Vagina (tissue), 2 donors: ENCODE data around the gene KCNK5. TPM values are rescaled to one million over a fixed set of nuclear protein-coding genes. Genes with fewer than 3 reads are reported as not detected.

Experiments used
- DNase-seq, 2 donors: peaks; one replicate each; pipeline ENCODE4 v3.0.0-alpha.2; 2017; ENCODE audit errors: extremely low spot score in 2 of 2
- H3K27ac ChIP-seq: fragments of 200-600 bp; sonication (generic); one replicate; pipeline ENCODE4 v1.5.1; 2019
- H3K27me3 ChIP-seq: fragments of 200-600 bp; sonication (generic); one replicate; pipeline ENCODE4 v1.5.1; 2019
- H3K36me3 ChIP-seq, 2 donors: fragments of 200-600 bp; sonication (generic); one replicate each; pipeline ENCODE4 v1.5.1; 2017 to 2019
- H3K4me1 ChIP-seq: fragments of 200-600 bp; sonication (generic); one replicate; pipeline ENCODE4 v1.5.1; 2019
- H3K4me3 ChIP-seq, 2 donors: fragments of 200-600 bp; sonication (generic); 1 replicate in 1 of 2; 2 replicates in 1 of 2; pipeline ENCODE4 v1.5.1; 2016 to 2019
- H3K9me3 ChIP-seq: fragments of 200-600 bp; sonication (generic); one replicate; pipeline ENCODE4 v1.5.1; 2019
- POLR2A ChIP-seq, 2 donors: fragments of 450-650 bp; IDR thresholded peaks; one replicate each; pipeline ENCODE4 v1.6.1; 2017; ENCODE audit warnings: antibody characterized with exemption in 2 of 2, mild to moderate bottlenecking in 2 of 2, moderate library complexity in 2 of 2
- POLR2AphosphoS5 ChIP-seq, 2 donors: sonication (generic); formaldehyde crosslinking; IDR thresholded peaks; one replicate each; pipeline ENCODE4 v1.9.0; 2017; ENCODE audit warnings: antibody characterized with exemption in 2 of 2, mild to moderate bottlenecking in 2 of 2, low read depth in 1 of 2; ENCODE audit not compliant: insufficient read depth in 1 of 2
- intact Hi-C: fragments of 100-400 bp; cut with DNase I; formaldehyde crosslinking; loops from one replicate; pipeline ENCODE4 v1.15.1; 2023
- total RNA-seq: library from RNA; depleted of rRNA; stranded (reverse); fragments of >200 nt; gene quantifications from one replicate; pipeline ENCODE4 v1.2.3, GENCODE V29; 2016
- TF ChIP-seq, protein P1 (sequence below), 3 experiments: fragments of 450-650 bp in 2 of 3; fragments of 200-600 bp in 1 of 3; sonication (generic) in 1 of 3; IDR thresholded peaks; one replicate each; pipeline ENCODE4 v1.5.1; 2017 to 2019; ENCODE audit warnings: antibody characterized with exemption in 3 of 3, mild to moderate bottlenecking in 2 of 3, moderate library complexity in 2 of 3

The KCNK5 gene
- total RNA-seq, 1 donor from 2014 or later = 16.7 TPM

DNA sequence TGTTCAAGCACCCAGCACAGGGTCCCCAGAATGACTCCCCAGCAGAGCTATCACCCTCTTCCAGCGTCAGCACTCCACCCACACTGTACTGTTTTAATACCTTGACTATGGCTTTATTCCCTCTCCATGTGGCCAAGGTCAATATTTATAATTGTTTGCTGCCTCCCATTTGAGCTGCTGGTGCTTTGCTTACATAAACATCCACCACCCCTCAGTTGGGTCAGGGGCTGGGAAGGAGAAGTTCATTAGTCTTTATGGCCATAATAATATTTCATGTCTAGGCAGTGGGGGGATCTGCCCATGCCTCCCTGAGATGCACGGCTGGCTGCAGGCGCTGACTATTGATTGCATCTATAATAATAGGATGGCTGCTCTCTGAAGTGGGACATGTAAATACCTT lies 72.5 kb downstream of the KCNK5 start:
- Histone ChIP-seq H3K9me3 (no peaks in the 10 kb centered on the region), H3K36me3 (no peaks in the 10 kb centered on the region), H3K27ac (no peak overlapping the region), H3K4me1 (no peaks in the 10 kb centered on the region), H3K27me3 (no peaks in the 10 kb centered on the region), H3K4me3 (no peak overlapping the region)
- intact Hi-C loops = no loop called here
- TF ChIP-seq POLR2AphosphoS5 (IDR thresholded peaks at IDR 0.05; ENCODE audit: insufficient read depth in 1 of 2, low read depth in 1 of 2) (no peak), POLR2A (IDR thresholded peaks at IDR 0.05) (no peak)
- TF ChIP-seq, protein P1, sequence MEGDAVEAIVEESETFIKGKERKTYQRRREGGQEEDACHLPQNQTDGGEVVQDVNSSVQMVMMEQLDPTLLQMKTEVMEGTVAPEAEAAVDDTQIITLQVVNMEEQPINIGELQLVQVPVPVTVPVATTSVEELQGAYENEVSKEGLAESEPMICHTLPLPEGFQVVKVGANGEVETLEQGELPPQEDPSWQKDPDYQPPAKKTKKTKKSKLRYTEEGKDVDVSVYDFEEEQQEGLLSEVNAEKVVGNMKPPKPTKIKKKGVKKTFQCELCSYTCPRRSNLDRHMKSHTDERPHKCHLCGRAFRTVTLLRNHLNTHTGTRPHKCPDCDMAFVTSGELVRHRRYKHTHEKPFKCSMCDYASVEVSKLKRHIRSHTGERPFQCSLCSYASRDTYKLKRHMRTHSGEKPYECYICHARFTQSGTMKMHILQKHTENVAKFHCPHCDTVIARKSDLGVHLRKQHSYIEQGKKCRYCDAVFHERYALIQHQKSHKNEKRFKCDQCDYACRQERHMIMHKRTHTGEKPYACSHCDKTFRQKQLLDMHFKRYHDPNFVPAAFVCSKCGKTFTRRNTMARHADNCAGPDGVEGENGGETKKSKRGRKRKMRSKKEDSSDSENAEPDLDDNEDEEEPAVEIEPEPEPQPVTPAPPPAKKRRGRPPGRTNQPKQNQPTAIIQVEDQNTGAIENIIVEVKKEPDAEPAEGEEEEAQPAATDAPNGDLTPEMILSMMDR (IDR thresholded peaks at IDR 0.05) = no peak
- no peak for DNase-seq

DNA sequence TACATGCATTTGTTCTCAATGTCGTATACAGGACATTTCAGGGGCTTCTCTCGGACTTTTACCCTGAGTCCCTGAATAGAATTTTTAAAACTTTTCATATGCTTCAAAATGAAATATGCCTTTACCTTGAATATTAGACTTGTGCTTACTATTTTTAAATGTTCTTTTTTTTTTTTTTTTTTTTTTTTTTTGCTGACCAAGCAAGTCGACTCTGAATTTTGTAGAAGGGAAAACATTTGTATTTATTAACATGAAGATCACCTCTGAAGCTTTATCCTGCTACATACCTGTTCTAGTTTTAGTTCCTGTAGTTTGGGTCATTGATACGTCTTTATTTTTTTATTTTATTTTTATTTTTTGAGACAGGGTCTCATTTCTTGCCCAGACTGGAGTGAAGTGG lies 74.6 kb downstream of the KCNK5 start:
- Histone ChIP-seq H3K36me3 (no peaks in the 10 kb centered on the region), H3K27ac (no peak overlapping the region), H3K4me3 (no peak overlapping the region), H3K4me1 (no peaks in the 10 kb centered on the region), H3K9me3 (no peaks in the 10 kb centered on the region), H3K27me3 (no peaks in the 10 kb centered on the region)
- TF ChIP-seq POLR2A (IDR thresholded peaks at IDR 0.05) (no peak), POLR2AphosphoS5 (IDR thresholded peaks at IDR 0.05; ENCODE audit: insufficient read depth in 1 of 2, low read depth in 1 of 2) (no peak)
- TF ChIP-seq, protein P1 (IDR thresholded peaks at IDR 0.05) = no peak
- intact Hi-C loops = no loop called here
- no peak for DNase-seq

DNA sequence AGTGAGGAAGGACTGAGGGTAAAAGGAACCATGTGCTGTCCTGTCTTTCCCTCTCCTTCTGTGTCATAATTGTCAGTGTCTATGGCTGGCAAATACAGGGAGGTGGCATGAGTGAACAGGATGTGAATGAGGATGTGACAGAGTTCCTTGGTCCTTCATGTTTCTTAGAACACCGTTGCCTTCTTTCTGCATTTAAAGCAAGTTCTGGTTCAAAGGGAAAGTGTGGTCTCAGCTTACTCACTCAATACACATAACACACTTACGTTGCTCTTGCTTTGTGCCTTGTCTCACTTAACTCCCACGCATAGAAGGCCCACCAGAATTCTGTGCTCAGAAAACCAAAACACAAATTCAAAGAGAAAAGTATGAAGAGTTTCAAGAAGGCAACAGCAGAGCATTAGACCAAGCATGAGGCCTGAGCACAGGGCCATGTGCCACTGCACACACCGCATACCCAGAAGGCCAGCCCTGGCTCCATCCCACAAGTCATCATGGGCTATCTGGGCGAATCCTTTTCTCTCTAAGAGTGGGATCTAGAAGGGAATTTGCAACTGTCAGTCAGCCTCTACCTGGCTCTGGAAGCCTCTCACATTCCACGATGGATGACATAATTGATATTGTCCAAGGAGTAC lies 75.4 kb downstream of the KCNK5 start:
- Histone ChIP-seq H3K27me3 (no peaks in the 10 kb centered on the region), H3K36me3 (no peaks in the 10 kb centered on the region), H3K27ac (no peak overlapping the region), H3K4me1 (no peaks in the 10 kb centered on the region), H3K9me3 (no peaks in the 10 kb centered on the region), H3K4me3 (no peak overlapping the region)
- intact Hi-C loops = no loop called here
- TF ChIP-seq, protein P1 (IDR thresholded peaks at IDR 0.05) = no peak
- TF ChIP-seq POLR2A (IDR thresholded peaks at IDR 0.05) (no peak), POLR2AphosphoS5 (IDR thresholded peaks at IDR 0.05; ENCODE audit: insufficient read depth in 1 of 2, low read depth in 1 of 2) (no peak)
- DNase-seq = no peak

DNA sequence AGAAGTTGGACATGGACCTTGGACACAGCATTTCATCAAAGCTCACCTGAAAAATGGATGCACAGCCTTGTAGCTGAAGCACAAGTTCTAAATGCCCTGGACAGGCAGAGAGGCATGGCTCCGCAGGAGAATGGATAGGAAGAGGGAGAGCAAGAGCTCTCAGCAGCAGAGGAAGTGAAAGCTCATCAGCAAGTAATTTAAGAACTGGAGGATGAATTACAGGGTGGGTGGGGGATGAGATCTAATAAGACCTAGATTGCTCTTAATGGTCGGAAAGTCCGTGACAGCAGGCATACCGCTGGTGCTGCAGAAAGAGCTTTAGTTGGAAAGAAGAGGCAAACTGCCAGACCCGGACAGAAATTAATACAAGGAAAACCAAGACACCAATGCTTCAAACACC lies 77.0 kb downstream of the KCNK5 start:
- DNase-seq = no peak
- H3K27me3 ChIP-seq = no peaks in the 10 kb centered on the region

DNA sequence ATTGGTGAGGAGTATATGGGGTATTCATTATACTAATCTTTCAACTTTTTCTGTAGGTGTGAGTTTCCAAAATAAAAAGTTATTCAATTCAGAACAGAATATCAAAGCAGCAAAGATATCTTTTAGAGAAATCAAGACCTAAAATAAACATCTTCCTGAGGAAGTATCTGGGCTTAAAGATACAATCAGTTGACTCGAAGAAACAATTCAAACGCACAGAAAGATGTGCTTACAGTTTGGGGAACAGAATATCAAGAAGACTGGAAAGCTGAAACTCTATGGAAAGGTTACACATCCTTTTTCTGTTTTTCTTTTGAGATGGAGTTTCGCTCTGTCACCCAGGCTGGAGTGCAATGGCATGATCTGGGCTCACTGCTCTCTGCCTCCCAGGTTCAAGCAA lies 78.1 kb downstream of the KCNK5 start:
- H3K36me3 ChIP-seq = no peaks in the 10 kb centered on the region
- H3K27ac ChIP-seq = no peak overlapping the region
- H3K4me3 ChIP-seq = no peak overlapping the region
- TF ChIP-seq POLR2A (IDR thresholded peaks at IDR 0.05) (no peak), POLR2AphosphoS5 (IDR thresholded peaks at IDR 0.05; ENCODE audit: insufficient read depth in 1 of 2, low read depth in 1 of 2) (no peak)
- TF ChIP-seq, protein P1 (IDR thresholded peaks at IDR 0.05) = no peak
- DNase-seq = no peak
- H3K27me3 ChIP-seq = no peaks in the 10 kb centered on the region
- intact Hi-C loops = no loop called here
- H3K4me1 ChIP-seq = no peaks in the 10 kb centered on the region
- no peaks in the 10 kb centered on the region for H3K9me3 ChIP-seq

More for the DNA sequence above, 77.0 kb downstream of the KCNK5 start:
- TF ChIP-seq POLR2AphosphoS5 (IDR thresholded peaks at IDR 0.05; ENCODE audit: insufficient read depth in 1 of 2, low read depth in 1 of 2) = no peak
- TF ChIP-seq POLR2A (IDR thresholded peaks at IDR 0.05) = no peak
- TF ChIP-seq, protein P1 (IDR thresholded peaks at IDR 0.05) = no peak
- Histone ChIP-seq H3K27ac (no peak overlapping the region), H3K4me1 (no peaks in the 10 kb centered on the region), H3K36me3 (no peaks in the 10 kb centered on the region), H3K4me3 (no peak overlapping the region), H3K9me3 (no peaks in the 10 kb centered on the region)
- intact Hi-C loops = no loop called here
